T-helper 22 cell (primary cell): ENCODE results near the gene CEACAM20.
"Not testable (repeated sequence)": the region's sequence is repeated elsewhere in the genome, so short reads cannot be mapped to it uniquely, and the experiment has no call there.

ENCODE experiments used
- DNase-seq: peaks from one replicate; pipeline ENCODE4 v3.0.0-alpha.2; 2020; ENCODE audit warnings: low read depth

The CEACAM20 gene

GRCh38 chr19:44476559-44477408 is 52.7 kb downstream of the CEACAM20 start:
- DNase-seq: no peak

DNA sequence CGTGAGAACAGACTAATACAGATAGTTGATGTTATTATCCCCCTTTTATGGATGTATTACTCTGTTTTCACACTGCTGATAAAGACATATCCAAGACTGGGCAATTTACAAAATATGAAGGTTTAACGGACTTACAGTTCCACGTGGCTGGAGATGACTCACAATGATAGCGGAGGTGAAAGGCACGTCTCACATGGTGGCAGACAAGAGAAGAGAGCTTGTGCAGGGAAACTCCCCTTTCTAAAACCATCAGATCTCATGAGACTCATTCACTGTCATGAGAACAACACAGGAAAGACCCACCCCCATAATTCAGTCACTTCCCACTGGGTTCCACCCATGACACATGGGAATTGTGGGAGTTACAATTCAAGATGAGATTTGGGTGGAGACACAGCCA is 60.7 kb downstream of the CEACAM20 start:
- not testable (repeated sequence) for DNase-seq

GRCh38 chr19:44462600-44463286 is 66.7 kb downstream of the CEACAM20 start:
- not testable (repeated sequence) for DNase-seq
